Measurements from ENCODE around the gene PIEZO2.

DNA sequence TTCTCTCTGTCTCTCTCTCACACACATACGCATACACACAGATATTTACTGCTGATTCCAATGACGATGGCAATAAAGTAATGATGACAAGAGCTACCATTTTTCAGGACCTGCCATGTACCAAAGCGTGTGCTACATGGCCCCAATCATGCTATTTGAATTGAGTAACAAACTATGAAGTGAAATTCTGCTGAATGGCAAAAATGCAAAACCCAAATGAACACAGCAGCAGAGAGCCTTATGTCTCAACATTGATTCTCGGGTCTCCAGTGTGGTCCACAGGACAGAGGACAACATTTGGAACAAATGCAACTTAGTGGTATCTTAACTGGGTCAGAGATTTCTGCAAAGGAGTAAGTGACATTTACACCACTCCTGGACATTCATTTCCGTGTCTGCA is 117.4 kb downstream of the PIEZO2 start:
- TF ChIP-seq CTCF (IDR thresholded peaks at IDR 0.05): no peak
- no peak for TF ChIP-seq POLR2A (IDR thresholded peaks at IDR 0.05)

Data from esophagus squamous epithelium (tissue), 4 donors.